GM19455 (cell line): ENCODE data around the gene TRIM58.

Source experiments
- ATAC-seq: cut with Tn5 transposase; IDR thresholded peaks from one replicate; pipeline ENCODE4 v1.9.1; 2021; ENCODE audit not compliant: unreplicated experiment

TRIM58 gene, protein sequence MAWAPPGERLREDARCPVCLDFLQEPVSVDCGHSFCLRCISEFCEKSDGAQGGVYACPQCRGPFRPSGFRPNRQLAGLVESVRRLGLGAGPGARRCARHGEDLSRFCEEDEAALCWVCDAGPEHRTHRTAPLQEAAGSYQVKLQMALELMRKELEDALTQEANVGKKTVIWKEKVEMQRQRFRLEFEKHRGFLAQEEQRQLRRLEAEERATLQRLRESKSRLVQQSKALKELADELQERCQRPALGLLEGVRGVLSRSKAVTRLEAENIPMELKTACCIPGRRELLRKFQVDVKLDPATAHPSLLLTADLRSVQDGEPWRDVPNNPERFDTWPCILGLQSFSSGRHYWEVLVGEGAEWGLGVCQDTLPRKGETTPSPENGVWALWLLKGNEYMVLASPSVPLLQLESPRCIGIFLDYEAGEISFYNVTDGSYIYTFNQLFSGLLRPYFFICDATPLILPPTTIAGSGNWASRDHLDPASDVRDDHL

DNA sequence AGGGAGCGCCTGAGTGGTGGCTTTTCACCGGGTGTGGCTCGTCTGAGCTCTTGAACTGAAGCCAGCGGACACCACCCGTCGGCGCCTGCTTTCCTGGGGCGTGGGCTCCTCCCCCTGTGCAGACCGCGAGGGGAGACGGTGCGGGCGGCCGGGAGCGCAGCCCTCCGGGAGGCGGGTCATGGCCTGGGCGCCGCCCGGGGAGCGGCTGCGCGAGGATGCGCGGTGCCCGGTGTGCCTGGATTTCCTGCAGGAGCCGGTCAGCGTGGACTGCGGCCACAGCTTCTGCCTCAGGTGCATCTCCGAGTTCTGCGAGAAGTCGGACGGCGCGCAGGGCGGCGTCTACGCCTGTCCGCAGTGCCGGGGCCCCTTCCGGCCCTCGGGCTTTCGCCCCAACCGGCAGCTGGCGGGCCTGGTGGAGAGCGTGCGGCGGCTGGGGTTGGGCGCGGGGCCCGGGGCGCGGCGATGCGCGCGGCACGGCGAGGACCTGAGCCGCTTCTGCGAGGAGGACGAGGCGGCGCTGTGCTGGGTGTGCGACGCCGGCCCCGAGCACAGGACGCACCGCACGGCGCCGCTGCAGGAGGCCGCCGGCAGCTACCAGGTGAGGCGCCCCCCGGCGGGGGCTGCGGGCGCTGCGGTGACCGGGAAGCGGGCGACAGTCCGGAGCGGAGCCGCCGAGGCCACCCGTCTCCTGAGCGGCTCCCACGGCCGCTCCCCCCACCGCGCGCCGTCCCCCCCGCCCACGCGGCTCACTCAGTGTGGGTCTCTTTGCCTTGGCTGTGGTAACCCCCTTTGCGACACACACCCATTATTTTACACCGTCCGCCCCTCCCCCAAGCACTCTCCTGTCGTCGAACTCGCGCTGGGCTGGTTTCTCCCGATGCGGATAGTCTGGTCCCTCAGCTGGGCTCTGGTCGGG, at the start of gene TRIM58:
Gene TRIM58 (plus strand): TSS at position 119 of the 916 bp plus-strand sequence. CDS start 60 bp downstream, at position 179.
- ATAC-seq: no peak

DNA sequence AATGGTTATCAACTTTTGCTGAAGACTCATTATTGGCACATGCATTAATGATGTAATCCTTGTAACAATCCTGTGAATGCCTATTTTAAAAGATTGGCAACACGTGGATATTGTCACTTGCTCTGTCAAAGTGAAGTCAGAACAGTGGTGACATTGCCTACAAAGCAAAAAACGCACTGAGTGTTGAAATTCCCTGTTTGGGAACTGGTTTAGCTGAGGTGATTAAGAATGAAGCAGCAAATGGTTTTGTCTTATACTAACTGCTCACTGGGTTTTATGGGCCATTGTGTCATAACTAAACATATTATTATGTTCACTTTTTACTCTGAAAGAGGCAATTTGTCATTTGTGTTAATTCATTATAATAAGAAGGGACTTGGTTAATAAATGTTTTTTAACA, 44.4 kb upstream of the TRIM58 start:
- no peak for ATAC-seq

DNA sequence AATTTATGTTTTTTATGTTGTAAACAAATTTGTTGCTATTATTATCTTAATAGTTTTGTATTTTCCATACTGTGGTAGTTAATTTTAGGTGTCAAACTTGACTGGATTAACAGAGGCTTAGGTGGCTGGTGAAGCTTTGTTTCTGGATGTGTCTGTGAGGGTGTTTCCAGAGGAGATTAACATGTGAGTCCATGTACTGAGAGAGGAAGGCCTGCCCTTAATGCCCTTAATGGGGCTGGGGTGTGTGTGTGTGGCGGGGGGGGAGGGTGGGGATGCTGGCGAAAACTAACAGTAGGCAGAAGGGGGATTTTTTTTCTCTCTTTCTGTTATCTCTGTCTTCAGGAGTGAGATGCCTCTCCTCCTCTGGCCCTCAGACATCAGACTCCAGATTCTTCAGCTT, 34.9 kb upstream of the TRIM58 start:
- ATAC-seq: no peak

DNA sequence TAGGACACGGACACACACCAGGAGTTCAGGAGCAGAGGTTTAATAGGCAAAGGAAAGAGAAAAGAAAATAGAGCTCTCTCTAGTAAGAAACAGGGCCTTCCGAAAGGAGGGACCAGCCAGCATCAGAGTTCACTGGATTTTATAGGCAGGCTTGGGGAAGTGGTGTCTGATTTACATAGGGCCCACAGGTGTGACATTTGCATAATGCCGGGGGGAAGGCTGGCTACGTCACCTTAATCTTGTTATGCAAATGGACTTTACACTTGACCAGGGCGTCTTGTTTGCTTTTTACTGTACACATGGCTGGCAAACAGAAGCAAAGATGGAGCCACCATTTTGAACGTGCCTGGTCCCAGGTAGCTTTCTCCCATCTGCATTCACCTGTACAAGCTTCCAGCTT, 33.0 kb upstream of the TRIM58 start, which contains the start of gene OR14A16:
Gene OR14A16 (minus strand): TSS at position 97 of the 400 bp plus-strand sequence. CDS start 8,390 bp downstream, outside the sequence.
- ATAC-seq: no peak

DNA sequence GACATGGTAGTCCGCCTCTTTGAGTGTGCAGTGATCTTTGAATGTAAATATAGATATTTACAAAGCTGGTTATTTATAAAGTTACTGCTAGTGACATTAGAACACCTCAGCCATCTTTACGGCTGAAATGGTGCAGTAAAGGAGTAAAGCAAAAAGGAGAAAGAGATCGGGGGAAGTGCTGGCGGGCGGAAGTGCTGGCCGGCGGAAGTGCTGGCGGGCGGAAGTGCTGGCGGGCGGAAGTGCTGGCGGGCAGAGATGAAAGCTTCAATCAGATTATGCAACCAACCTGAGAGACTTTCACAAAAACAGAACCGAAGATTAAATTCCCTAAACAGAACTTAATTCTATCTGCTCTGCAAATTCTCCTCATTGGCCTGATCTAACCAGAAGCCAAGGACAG, 31.6 kb upstream of the TRIM58 start:
- ATAC-seq: no peak

DNA sequence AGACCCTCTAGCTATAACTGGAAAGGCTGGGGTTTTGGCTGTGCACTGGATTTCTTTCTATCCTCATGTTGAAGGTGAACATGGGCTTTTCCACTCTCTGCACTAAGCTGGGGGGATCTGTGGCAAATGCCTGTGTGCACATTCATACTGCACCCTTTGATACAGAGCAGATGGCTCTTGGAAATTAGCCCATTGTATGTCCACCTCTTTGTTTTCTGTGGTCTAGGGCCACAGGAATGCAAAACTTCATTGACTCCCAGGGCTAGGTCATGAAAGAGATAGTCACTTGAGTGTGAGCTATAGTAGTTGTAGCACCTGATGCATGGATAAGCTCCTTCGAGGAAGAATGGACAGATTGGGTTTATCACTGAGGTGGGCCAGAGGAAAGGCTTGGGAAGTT, 27.3 kb upstream of the TRIM58 start:
- no peak for ATAC-seq

DNA sequence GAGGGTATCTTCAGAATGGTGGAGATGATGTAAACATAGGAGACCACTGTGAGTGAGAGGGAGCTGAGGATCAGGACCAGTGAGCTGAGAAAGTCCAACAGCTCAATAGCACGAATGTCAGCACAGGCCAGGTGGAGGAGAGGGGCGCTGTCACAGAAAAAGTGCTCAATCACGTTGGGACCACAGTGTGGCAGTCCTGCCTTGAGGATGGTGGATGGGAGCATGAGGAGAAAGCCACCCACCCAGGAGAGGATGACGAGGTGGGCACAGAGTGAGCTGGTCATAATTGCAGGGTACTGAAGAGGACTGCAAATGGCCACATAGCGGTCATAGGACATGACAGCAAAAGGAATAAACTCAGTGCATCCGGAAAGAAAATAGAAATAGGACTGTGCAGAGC, 23.4 kb upstream of the TRIM58 start:
- ATAC-seq: no peak

DNA sequence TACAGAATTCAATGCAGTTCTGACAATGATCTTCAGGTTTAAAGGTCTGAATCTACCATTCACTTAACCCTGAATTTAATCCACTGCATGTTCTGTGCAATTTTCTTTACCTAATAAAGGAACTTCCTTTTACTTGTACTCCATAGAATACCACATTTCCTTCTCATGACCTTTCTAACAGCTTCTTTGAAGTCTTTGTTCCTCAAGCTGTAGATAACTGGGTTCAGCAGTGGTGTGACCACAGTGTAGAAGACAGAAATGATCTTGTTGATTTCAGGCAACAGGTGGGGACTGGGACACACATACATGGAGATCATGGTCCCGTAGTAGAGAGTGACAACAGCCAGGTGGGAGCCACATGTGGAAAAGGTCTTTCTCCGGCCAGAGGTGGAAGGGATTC, 16.2 kb upstream of the TRIM58 start:
- no peak for ATAC-seq

DNA sequence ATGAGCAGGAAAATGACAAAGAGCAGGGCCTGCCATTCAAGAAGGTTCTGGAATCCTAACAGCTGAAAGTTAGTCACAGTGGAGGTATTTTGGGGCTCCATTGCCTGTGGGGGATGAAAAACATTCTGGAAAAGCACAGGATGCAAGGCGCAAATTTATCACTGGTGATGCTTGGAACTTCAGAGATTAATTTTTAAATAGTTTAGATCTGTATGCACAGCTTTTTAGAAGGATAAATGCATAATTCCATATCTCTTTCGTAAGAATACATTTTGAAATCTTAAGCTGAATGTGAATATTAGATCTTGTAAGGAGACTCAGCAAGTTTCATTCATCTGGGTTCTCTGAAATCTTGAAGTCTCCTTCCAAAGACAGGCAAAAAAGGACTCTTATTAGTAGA, 15.2 kb upstream of the TRIM58 start, which contains the start of gene OR11L1:
Gene OR11L1 (minus strand): TSS at position 101 of the 400 bp plus-strand sequence. CDS start 0 bp downstream, at position 101.
- ATAC-seq: no peak

DNA sequence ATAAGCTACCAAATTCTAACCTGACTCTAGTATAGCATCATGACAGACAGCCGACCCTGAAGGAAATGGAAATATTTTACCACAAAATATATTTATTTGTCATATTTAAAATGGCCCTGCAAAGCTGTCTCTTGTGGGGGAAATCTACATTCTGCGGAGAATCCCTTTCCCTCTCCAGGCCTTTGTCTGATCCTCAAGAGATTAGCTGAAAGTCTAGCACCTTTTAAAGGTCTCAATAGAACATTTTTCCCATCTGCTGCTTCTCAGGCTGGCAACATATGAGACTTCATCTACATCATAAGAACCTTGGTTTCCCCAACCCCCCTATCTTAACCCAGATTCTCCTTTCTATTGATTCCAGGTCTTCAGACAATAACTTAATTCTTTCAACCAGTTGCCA, 13.6 kb upstream of the TRIM58 start:
- no peak for ATAC-seq

DNA sequence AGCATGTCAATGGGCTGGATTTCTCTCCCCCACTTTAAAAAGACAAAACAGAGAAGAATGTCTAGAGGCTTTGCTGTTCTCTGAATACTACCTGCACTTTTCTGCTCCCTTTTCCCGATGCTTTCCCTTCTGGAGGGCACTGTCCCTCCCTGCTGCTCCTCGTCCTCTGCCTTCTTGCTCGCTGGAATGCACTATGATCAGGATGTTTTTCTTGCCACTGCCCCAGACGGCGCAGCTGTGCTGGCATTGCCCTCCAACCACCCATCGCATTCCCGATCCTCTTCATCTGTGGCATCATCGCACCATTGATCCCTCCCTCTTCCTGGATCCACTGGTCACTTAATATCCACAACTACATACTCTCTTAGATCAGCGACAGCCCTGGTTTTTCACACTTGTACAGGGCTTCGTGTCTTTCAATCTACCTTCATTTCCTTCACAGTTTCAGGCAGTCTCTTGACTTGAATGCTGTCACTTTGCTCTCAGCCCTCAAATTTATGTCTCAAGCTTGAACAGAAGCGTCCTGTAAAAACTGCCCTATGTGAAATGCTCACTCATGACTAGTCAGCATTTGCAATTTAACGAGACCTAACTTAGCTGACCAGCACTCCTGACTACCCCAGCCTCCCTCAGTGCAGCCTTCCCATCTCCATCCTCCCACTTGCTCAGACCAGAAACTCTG, 11.8 kb upstream of the TRIM58 start:
- no peak for ATAC-seq

DNA sequence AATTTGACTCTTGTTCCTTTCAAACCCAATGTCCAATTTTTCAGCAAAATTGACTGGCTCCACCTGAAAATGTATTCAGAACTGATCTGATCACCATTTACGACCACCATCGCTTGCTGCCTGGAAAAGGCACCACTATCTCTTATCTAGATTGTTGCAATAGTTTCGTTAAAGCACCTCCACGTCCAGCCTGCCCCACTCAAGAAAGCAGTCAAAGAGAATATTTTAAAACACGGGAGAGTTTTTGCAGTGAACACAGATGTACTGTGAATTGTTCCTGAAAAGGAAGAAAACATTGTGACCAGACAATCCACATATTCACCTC, 11.3 kb upstream of the TRIM58 start:
- no peak for ATAC-seq

DNA sequence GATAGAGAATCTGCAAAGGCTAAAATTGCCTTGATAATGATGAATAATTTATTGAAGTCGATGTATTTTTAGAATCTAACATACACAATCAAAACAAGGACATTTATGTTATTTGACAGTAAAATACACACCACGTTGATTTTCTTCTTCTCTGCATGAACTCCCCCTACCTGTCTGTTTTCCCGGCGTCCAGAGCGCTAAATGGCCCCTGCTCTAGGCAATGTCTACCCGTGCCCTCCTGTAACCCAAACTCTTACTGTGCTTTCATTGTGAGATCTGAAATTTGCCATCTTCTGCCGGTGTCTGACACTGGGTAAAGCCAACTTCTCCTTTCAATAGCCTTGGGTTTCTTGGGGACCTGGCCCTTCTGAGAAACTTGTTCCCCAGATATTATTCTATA, 8.6 kb upstream of the TRIM58 start:
- no peak for ATAC-seq

DNA sequence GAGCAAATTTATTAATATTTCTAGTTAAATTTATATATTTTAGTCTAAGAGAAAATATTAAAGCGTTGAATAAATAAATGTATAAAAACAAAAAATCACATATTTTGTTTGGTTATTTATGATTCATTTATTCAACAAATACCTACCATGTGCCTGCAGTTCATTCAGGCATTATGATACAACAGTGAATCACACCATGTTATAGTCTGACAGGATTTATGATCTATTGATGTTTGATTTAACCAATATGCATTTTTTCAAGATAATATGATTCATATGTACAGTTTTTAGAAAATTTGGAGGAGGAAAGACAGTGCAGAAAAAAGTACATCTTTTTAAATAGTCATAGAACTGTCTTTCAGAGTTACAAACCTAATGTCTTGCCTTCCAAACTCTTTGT, 7.4 kb upstream of the TRIM58 start:
- no peak for ATAC-seq

DNA sequence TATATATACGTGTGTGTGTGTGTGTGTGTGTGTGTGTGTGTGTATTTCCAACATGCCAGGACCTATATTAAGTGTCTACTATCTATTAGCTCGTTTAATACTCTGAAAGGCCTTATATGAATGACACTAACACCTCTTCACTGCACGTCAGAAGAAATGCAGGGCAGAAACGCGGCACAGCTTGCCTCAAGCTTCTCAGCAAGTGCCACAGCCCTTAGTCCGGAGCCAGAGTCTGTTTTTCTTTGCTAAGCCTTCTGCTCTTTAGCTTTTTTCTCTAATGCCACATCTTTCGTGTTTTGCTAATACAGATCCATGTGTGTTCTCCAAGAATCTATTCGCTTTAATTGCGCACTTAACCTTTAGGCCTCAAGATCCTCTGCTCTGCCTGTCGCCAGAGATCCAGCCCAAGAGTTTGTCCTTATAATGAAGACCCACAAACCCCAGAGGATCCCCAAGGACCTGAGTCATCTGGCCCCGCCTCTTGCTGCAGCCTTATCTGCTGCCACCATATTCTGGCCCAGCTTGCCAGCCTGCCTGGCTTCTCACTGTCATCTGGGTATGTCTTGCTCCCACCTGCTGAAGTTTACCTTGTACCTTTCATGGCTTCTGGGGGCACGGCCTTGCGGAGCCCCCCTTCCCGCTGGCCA, 2.0 kb upstream of the TRIM58 start:
- no peak for ATAC-seq

DNA sequence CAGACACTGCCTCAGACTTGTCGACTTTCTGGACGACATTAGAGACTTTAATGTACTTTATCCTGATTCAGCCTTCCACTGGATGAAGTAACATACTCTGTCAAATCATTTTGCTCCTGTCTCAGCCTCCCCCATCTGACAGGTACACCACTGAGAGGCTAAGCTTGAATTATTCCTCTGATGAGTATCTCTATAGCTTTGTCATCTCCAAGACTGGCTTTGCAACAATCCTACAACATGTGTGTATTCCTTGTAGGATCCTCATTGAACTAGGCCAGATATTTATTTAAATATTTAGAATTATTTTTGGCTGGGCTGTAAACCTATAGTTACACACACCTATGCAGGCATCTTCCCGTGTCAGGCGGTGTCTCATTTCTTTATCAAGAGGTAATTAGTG, 1.1 kb upstream of the TRIM58 start:
- ATAC-seq: no peak

DNA sequence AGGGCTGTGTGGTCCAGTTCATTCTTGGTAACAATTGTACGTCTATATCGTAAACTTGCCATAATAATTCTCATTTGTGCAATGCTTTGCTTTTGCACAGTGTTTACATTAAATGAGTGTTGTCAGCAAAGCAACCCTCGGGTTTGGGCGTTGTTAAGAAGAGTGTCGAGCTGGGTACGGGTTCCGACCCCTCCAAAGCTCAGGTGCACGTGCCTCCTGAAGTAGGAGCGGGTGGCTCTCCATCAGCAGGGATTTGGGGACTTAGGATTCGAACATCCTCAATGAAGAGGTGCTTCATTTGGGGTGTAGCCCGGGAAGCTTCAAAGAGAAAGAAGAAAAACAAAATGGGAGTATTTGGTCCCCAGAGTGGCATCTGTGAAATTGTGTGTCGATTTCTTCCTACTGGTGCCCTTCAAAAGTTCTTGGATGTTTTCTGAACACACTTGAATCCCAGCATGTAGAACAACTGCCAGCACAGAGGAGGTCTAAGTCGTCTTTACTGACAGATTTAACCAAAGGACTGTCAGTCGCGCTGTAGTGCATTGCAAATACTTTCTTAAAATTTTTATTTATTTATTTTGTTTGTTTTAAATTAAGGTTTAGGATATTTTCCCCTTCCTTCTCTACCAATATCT, 1.1 kb downstream of the TRIM58 start:
- no peak for ATAC-seq

DNA sequence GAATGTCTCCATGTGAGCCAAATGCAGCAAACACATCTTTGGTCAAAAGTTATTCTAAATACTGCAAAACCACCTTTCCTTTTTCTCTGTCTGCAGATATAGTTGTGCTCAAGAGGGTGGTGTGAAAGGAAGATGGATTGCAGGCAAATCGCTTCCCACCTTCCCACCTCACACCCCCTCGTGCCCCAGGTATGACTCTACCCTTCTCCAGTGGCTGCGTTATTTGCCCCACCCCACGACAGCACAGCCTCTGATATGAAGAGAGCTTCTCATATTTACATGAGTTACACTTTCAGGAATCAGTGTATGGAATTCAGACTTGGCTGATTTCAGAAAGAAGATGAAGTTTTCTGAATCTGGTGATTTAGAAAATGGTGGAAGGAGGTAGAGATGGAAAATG, 5.8 kb downstream of the TRIM58 start:
- no peak for ATAC-seq

DNA sequence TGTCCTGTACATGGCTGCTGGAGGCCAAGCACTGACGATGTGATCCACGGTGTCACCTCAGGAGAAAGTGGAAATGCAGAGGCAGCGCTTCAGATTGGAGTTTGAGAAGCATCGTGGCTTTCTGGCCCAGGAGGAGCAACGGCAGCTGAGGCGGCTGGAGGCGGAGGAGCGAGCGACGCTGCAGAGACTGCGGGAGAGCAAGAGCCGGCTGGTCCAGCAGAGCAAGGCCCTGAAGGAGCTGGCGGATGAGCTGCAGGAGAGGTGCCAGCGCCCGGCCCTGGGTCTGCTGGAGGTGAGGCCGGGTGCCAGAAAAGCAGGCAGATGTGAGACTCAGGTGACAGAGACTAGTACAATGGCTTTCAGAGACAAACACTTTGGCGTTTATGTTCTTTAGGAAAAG, 7.7 kb downstream of the TRIM58 start:
- no peak for ATAC-seq

DNA sequence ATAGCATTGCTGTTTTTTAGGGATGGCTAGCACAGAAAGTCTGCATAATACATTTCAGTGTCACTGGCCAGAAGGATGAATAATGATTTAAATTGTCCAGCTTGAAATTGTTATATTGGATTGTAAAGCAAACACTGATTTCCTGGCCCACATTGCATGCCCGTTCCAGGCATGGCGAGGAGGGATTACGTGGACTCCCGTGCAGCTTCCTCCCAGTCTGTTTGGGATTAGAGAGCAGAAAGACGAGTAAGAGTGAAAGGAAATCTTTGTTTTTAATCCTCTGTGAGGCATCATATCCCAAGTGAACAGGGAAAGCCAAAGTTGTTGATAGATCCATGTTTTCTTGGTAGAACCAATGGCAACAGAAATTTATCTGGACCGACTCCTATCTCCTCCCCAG, 8.4 kb downstream of the TRIM58 start:
- ATAC-seq: no peak
